ENCODE measurements around the gene LLPH.

LLPH gene

DNA sequence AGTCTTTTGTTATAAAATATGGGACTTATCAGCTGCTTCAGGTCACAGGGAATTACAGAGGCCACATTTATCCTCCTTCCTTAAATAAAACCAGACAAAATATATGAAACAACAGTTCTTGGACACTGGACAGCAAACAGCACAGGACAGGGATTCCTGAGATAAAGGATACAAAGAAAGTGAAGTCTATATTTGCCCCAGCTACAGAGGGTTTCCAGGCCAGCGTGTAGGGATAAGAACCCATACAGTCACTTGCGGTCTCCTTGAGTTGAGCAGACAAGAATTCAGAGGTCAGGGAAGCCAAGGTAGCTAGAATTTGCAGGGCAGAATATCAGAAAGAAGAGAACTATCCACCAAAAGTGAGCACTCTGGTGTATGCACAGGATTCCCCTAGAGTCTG is 8.8 kb upstream of the LLPH start:
- H3K9me3 ChIP-seq (ENCODE audit: insufficient read depth, low read length): peaks cover 20% of the 10 kb centered on the region; the same call in 1 of the 2 replicates
- H3K4me3 ChIP-seq (ENCODE audit: insufficient read depth, low read length, poor library complexity, severe bottlenecking): no peak overlapping the region
- peaks cover 9% of the 10 kb centered on the region; the same call in 1 of the 2 replicates for H3F3A ChIP-seq (ENCODE audit: insufficient read depth)
- H3K79me2 ChIP-seq (ENCODE audit: insufficient read depth, low read length): 0 out of 2 replicates have a peak, but pooled peaks cover 4% of the 10 kb centered on the region
- no peak overlapping the region for H3K9ac ChIP-seq (ENCODE audit: low read length)
- TF ChIP-seq, protein P1, sequence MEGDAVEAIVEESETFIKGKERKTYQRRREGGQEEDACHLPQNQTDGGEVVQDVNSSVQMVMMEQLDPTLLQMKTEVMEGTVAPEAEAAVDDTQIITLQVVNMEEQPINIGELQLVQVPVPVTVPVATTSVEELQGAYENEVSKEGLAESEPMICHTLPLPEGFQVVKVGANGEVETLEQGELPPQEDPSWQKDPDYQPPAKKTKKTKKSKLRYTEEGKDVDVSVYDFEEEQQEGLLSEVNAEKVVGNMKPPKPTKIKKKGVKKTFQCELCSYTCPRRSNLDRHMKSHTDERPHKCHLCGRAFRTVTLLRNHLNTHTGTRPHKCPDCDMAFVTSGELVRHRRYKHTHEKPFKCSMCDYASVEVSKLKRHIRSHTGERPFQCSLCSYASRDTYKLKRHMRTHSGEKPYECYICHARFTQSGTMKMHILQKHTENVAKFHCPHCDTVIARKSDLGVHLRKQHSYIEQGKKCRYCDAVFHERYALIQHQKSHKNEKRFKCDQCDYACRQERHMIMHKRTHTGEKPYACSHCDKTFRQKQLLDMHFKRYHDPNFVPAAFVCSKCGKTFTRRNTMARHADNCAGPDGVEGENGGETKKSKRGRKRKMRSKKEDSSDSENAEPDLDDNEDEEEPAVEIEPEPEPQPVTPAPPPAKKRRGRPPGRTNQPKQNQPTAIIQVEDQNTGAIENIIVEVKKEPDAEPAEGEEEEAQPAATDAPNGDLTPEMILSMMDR (IDR thresholded peaks at IDR 0.05; ENCODE audit: insufficient read depth, low read length, poor library complexity, severe bottlenecking): no peak
- no peak for TF ChIP-seq EZH2phosphoT487 (conservative IDR thresholded peaks at IDR 0.05; ENCODE audit: low read length)
- no peaks in the 10 kb centered on the region for H4K20me1 ChIP-seq (ENCODE audit: low read depth, low read length)
- H2AFZ ChIP-seq (ENCODE audit: low read depth, low read length, severe bottlenecking): no peak overlapping the region
- H3K9me2 ChIP-seq (replicated peaks; ENCODE audit: insufficient read depth, low read length): no peaks in the 10 kb centered on the region
- H3K4me2 ChIP-seq (ENCODE audit: low read depth, low read length, poor library complexity, severe bottlenecking): no peak overlapping the region
- H3K27me3 ChIP-seq (ENCODE audit: low read length): no peaks in the 10 kb centered on the region
- H3K36me3 ChIP-seq (ENCODE audit: low read length): peaks cover 81% of the 10 kb centered on the region
- H3K27ac ChIP-seq (ENCODE audit: low read depth, low read length): no peak overlapping the region

DNA sequence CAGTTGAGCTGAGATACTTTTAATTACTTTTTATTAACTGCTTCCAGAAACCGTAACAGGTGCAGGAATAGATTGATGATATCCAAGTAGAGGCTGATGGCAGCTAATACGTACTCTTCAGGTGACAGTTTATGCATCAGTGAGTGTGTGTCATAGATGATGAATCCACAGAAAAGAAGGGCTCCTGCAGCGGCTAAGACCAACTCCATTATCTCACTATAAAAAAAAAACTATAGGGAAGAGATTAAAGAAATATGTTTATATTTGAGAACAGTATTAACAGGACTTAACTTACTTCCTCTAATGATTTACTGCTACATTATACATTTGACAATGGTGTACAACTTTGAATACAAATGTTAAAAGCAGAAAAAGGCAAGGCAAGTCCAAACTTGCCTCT is 7.4 kb upstream of the LLPH start:
- Histone ChIP-seq H3K36me3 (ENCODE audit: low read length) (peaks cover 68% of the 10 kb centered on the region), H3K9me3 (ENCODE audit: insufficient read depth, low read length) (peaks cover 20% of the 10 kb centered on the region; the same call in 1 of the 2 replicates), H3K9ac (ENCODE audit: low read length) (no peak overlapping the region), H3K9me2 (replicated peaks; ENCODE audit: insufficient read depth, low read length) (no peaks in the 10 kb centered on the region), H3K27ac (ENCODE audit: low read depth, low read length) (no peak overlapping the region), H2AFZ (ENCODE audit: low read depth, low read length, severe bottlenecking) (no peak overlapping the region), H3K27me3 (ENCODE audit: low read length) (no peaks in the 10 kb centered on the region), H3K4me2 (ENCODE audit: low read depth, low read length, poor library complexity, severe bottlenecking) (no peak overlapping the region), H3K79me2 (ENCODE audit: insufficient read depth, low read length) (0 out of 2 replicates have a peak, but pooled peaks cover 4% of the 10 kb centered on the region), H4K20me1 (ENCODE audit: low read depth, low read length) (no peaks in the 10 kb centered on the region), H3F3A (ENCODE audit: insufficient read depth) (peaks cover 9% of the 10 kb centered on the region; the same call in 1 of the 2 replicates), H3K4me3 (ENCODE audit: insufficient read depth, low read length, poor library complexity, severe bottlenecking) (no peak overlapping the region)
- no peak for TF ChIP-seq EZH2phosphoT487 (conservative IDR thresholded peaks at IDR 0.05; ENCODE audit: low read length)
- TF ChIP-seq, protein P1 (IDR thresholded peaks at IDR 0.05; ENCODE audit: insufficient read depth, low read length, poor library complexity, severe bottlenecking): no peak

DNA sequence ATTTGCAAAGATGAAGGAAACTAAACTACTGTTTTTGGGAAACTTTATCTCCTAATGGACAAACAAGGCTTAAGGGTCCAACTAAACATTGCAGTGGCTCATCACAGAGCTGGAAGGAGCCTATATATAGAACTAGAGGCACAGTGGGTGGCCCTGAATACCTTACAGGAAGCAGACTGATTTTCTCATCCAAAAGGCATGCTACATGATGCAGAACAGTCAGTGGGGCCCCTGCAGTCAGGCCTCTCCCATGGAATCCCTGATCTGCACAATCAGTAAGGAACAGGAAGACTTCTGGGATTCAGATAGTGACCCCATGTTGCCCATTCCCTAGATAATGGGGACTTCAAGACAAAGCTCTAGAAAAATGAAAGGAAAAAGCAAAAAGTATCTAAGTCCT is 1.9 kb upstream of the LLPH start:
- Histone ChIP-seq H3K9me2 (replicated peaks; ENCODE audit: insufficient read depth, low read length) (no peaks in the 10 kb centered on the region), H3K36me3 (ENCODE audit: low read length) (peaks cover 25% of the 10 kb centered on the region), H3K4me3 (ENCODE audit: insufficient read depth, low read length, poor library complexity, severe bottlenecking) (no peak overlapping the region), H3K79me2 (ENCODE audit: insufficient read depth, low read length) (peaks cover 47% of the 10 kb centered on the region), H3F3A (ENCODE audit: insufficient read depth) (peaks cover 7% of the 10 kb centered on the region; the same call in 1 of the 2 replicates), H2AFZ (ENCODE audit: low read depth, low read length, severe bottlenecking) (no peak overlapping the region), H3K27me3 (ENCODE audit: low read length) (no peaks in the 10 kb centered on the region), H3K27ac (ENCODE audit: low read depth, low read length) (peak overlapping the region; percentile 63; the same call in 1 of the 2 replicates), H4K20me1 (ENCODE audit: low read depth, low read length) (no peaks in the 10 kb centered on the region), H3K9ac (ENCODE audit: low read length) (0 out of 2 replicates have a peak overlapping the region, but pooled peaks have one; percentile 92), H3K4me2 (ENCODE audit: low read depth, low read length, poor library complexity, severe bottlenecking) (peak overlapping the region; percentile 83), H3K9me3 (ENCODE audit: insufficient read depth, low read length) (no peaks in the 10 kb centered on the region)
- TF ChIP-seq EZH2phosphoT487 (conservative IDR thresholded peaks at IDR 0.05; ENCODE audit: low read length): no peak
- TF ChIP-seq, protein P1 (IDR thresholded peaks at IDR 0.05; ENCODE audit: insufficient read depth, low read length, poor library complexity, severe bottlenecking): no peak

All from SU-DHL-6 (cell line).